Skin of body (tissue), 2 donors: ENCODE data around the gene ARHGAP20. TPM values are rescaled to one million over a fixed set of nuclear protein-coding genes. Genes with fewer than 3 reads are reported as not detected.

Experiments used
- DNase-seq: peaks from one replicate; lab custom pipeline; 2025; lab: John Stamatoyannopoulos, UW
- total RNA-seq: library from RNA; depleted of rRNA; stranded (reverse); fragments of >200 nt; gene quantifications from one replicate; pipeline ENCODE4 v1.2.3, GENCODE V29; 2014

The ARHGAP20 gene, protein sequence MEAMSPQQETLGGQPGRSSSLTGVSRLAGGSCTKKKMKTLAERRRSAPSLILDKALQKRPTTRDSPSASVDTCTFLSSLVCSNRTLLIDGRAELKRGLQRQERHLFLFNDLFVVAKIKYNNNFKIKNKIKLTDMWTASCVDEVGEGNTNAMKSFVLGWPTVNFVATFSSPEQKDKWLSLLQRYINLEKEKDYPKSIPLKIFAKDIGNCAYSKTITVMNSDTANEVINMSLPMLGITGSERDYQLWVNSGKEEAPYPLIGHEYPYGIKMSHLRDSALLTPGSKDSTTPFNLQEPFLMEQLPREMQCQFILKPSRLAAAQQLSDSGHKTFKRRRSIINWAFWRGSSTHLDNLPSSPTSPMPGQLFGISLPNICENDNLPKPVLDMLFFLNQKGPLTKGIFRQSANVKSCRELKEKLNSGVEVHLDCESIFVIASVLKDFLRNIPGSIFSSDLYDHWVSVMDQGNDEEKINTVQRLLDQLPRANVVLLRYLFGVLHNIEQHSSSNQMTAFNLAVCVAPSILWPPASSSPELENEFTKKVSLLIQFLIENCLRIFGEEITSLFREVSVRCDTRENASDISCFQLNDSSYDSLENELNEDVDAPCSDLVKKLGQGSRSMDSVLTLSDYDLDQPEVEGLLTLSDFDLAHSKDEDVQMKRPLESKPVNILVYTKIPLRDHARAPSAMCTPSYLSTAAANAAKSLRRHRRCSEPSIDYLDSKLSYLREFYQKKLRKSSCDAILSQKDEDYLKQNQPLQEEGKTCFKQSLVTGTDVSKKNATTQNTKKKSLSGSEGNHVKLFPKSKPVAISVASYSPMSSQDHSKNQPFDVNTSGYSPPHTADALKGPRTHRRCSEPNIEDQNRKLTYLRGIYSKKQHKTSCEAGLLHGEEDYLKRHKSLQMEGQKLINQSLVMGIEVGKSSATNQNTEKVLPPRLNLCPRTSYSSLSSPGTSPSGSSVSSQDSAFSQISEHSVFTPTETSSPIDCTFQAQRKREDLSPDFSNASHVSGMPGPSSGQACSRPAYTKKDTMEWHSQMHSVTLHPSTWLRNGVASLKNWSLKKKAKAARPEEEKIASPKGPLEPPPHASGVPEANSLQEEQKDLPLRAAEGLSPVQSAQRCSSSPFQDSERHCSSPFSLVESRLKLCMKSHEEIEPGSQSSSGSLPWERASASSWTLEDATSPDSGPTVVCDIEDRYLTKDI
- 7.6 TPM for total RNA-seq

DNA sequence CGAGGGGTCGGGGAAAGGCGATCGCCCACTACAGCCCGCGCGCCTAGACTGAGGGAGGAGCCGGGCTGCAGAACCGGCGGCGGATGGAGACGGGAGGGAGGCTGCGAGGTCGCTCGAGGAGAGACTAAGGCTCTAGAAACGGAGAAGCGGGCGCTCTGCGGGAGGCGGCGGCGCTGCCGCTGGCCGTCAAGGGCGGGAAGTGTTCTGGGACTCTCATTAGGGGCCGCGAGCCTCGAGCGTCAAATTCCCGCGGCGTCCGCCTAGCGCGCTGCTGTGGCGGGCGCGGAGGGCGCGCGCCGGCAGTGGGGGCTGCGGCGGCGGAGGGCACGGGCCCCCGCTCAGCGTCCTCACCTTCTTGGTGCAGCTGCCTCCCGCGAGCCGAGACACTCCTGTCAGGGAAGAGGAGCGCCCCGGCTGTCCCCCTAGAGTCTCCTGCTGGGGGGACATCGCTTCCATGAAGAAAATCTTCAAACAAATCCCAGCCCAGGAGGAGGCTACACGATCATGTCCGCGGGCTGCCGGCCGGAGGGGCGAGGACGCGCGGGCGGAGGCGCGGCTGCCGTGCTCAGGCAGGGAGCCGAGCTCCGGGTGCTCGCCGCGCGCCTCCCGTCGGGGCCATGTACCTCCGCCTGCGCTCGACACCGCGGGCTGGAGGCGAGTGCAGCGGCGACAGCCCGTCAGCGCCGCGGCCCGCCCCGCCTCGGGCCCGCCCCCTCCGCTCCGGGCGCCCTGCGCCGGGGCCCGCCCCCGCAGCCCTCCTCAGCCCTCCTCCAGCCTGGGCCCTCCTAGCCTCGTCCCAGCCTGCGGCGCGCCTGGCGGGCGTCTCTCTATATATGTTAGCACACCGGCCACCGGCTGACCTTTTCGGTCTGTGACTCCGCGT lies at the start of gene ARHGAP20:
TSS of gene ARHGAP20 (minus strand) at position 662 of the 883 bp plus-strand sequence. CDS start at position 456, 206 bp downstream.
- DNase-seq: peak; percentile 53

DNA sequence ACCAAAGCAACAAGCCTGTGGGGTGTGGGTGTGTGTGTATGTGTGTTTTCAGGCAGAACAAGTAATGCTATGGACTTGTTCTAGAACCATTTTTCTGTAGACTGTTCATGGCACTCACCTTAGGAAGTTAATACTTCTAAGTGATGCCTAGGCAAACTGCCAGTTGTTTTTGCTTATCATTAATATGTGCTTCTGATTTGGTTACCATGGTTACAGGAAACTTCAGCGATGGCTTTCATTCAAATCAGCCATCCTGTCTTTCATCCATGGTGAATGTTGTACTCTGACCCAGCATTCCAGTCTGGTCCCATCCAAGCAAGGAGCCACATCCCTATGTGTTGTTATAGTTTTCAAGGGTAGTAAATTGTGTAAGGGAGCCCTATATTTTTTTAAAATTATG lies 49.8 kb upstream of the ARHGAP20 start:
- no peak for DNase-seq

DNA sequence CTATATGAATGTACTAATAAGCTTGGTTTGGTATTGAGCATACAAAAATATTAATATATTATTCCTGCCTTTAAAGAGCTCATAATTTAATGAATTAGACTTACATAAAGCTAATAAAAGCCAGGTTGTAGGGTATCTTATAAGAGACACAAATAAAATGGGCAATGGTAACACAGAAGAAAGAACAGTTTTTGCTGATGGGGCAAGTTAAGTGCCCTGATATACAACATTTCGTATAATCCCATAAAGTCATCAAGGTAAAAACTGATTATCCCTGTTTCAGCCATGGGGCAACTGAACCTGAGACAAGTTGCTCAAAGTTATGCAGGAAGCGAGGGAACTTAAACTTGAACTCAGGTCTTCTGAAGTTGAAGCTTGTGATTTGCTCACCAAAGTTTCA lies 48.9 kb upstream of the ARHGAP20 start:
- DNase-seq: no peak

DNA sequence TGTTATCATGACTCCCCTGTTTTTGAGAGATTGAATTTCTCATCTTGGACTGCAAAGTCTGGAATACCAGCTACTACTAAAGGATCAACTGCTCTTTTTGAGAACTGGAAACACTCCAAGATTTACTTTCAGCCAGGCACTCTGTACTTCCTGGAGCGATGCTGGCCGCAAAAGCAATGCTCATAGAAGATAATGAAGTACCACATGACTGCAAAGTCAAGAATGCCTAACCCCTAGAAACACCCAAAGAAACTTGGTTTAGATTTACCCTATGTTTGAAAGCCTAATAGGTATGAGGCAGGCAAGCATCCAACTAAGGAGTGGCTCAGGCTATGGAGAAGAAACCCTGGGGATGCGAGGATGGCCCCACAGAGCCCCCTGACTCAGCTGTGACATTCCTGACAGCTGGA lies 47.7 kb upstream of the ARHGAP20 start:
- DNase-seq: no peak

DNA sequence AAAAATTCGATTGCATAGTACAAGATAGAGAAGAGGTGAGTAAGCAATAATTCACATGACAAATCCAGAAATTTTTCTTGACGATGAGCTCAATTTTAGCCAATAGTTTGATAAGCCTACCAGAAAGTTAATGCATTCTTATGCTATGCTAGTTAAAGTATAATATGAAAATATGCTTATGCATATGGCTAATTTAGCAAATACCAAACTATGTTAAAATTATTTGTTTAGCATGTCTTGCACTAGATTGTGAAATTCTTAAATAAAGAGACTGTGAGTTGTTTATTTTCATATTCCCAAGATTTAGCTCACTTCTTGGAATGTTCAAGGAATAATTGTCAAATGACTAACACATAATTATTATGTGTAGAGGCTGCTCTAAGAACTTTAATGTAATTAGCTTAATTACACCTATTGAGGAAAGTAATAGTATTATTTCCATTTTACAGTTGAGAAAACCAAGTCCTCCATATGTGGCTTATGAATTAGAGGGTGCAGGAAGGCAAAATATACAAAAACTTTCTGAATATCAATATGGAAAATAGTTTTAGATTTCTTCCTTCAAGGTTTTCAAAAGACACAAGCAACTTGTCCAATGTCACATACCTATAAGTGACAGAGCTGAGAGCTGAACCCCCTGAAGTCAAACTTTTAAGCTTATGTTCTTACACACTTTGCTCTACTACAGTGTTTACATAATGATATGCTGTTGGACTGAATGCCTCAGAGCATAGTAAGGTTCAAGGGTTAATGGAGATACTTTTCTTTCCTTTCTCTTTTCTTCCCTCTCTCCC lies 45.9 kb upstream of the ARHGAP20 start:
- no peak for DNase-seq

DNA sequence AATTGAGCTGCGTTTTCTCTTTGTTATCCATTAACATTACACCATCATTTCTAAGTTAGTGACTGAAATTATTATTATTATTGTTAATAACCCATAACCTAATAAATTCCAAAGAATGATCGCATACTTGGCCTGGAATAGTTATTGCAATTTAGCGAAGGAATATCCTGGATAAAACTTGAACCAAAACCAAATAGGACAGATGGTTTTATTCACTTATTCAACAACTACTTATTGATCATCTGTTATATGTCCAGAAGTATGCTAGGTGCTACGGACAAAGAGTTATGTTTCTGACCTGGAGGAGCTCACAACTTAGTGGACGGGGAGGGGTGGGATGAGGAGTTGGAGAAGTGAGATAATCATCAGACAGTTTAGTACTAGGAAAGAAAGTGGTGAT lies 44.8 kb upstream of the ARHGAP20 start:
- DNase-seq: peak; percentile 26

DNA sequence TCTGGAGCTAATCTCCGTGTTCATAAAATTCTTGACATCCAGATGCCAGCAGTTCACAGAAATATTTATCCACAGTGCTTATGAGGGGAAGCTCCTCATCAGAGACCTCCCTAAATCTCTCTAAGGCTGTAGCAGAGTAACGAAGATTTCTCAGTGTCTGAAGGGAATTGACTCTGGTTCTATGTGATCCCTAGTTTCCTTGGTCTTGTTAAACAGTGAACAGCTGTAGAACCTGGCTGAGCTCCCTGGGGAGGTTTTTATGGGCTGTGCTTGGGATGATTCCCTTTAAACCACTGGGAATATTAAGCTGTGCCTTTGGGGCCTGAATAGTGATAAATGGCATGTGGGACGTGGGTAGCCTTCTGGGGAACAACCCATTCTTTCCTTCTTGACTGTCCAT lies 43.7 kb upstream of the ARHGAP20 start:
- DNase-seq: no peak

DNA sequence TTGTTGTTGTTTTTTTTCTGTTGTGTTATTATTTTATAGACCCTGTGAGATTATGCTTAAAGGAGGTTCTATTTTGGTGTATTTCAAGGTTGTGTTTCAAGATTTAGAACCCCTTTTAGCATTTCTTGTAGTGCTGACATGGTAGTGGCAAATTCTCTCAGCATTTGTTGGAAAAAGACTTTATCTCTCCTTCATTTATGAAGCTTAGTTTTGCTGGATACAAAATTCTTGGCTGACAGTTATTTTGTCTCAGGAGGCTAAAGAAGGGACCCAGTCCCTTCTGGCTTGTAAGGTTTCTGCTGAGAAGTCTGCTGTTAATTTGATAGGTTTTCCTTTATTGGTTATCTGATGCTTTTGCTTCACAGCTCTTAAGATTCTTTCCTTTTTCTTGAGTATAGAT lies 40.7 kb upstream of the ARHGAP20 start:
- no peak for DNase-seq

DNA sequence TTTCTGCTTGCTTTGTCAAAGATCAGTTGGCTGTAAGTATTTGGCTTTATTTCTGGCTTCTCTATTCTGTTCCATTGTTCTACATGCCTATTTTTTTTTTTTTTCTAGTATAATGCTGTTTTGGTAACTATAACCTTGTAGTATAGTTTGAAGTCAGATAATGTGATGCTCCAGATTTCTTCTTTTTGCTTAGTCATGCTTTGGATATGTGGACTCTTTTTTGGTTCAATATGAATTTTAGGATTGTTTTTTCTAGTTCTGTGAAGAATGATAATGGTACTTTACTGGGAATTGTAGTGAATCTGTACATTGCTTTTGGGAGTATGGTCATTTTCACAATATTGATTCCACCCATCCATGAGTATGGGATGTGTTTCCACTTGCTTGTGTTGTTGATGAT lies 37.9 kb upstream of the ARHGAP20 start:
- no peak for DNase-seq

DNA sequence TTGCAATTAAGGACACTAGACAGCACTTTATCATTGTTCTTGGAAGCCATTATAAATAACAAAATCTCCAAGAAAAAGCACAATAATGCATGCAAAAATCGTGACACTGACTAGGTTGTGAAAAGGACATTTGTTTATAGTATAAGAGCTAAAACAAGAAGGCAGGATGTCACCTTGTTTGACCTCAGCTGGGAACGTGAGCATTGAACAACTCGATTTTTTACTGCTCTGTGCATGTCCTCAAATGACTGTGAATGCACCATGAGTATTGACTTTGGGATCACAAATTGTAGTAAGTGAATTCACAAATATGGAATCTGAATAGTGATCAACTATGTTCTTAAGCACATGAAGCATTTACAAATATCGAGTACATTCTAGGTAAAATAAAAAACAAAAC lies 35.3 kb upstream of the ARHGAP20 start:
- no peak for DNase-seq

DNA sequence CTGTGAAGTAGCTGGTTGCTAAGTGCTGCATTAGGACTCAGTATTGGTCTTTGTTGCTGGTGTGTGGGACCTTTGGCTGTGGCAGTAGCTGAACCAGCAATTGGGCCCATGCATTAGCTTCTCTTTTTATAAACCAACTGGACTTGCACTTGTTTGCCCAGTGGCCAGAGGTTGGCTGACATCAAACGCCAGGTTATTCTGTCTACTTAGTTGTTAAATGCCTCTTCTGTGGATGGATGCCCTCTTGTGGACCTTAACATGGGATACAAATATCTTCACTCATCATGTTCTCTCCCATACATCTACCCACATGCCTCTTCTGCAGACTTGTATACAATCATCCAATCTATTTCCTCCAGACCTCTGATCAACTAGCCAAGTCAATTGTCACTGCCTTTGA lies 26.4 kb upstream of the ARHGAP20 start:
- DNase-seq: no peak

DNA sequence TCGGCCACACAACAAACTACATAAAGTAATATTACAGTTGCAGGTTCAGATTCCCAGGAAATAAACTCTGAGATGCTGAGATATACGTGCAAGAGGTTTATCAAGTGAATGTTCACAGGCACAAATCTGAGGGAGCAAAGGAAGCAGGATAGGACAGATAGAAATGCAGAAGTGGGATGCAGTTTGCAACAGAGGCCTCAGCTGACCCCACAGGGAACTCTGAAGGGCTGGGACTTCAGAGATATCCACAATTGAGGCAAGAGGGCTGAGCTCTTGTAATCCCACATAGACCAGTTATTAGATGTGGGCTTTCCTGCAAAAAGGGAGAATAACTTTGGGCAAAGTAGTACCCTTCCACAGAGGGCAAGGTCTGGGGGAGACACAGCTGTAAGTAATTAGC lies 25.4 kb upstream of the ARHGAP20 start:
- no peak for DNase-seq

DNA sequence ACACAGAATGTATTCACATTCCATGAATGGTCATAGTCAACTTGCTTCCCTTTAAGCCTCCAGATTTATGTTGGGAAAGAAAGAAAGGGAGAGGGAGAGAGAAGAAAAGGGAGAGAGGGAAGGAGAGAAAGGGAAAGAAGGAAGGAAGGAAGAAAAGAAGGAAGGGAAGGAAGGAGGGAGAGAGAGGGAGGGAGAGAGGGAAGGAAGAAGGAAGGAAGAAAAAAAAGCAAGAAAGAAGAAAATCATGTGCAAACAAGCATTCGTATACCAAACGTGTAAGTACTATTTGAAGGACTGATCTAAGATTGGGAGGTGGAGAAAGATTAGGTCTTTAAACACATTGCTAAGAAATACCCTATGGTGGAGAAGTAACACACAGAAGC lies 23.9 kb upstream of the ARHGAP20 start:
- no peak for DNase-seq

DNA sequence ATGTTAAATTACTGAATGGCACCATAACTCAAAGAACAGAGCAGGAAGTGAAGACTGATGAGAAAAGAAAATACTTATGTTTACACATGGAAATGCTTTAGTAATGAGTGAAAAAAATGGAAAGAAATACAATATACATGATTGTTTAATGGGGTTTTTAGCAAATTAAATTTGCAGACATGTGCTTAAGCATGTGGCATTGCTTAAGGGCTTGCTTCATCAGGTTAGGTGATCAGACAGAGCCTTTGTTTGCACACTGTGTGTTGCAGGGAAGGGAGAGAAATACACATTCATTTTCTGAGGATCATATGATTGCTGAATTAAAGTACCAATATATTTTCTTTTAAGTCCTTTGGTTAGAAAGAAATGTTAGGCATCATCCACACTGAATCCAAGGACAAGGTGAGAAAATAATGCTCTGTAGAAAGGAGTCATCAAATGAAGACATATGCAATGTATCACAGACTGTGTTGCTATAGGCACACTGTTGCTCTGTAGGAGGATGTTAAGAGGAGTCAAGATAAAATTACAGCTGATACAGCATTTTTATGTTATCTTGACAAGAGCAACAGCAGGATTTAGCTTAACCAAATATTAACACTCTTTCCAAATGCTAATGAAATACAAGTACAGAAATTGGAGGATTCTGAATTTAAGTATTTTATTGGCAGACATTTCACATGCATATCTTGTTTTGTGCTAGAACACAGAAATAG lies 23.4 kb upstream of the ARHGAP20 start:
- no peak for DNase-seq

DNA sequence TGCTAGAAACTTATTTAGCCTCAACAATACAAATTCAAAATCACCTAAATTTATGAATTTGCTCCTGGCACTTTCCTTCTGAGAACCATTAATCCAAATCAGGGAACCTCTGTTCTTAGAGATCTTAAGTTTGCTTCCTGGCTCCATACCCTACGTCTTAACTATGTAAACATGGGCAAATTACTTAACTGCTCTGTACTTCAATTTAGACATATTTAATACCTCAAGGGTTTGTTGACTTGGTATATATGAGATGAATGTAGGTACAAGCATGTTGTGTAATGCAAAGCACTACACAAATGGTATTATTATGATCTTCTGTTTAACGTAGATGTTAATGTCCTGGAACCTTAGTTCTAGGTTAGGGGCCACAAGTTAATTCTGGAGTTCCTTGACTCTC lies 22.6 kb upstream of the ARHGAP20 start:
- DNase-seq: no peak

DNA sequence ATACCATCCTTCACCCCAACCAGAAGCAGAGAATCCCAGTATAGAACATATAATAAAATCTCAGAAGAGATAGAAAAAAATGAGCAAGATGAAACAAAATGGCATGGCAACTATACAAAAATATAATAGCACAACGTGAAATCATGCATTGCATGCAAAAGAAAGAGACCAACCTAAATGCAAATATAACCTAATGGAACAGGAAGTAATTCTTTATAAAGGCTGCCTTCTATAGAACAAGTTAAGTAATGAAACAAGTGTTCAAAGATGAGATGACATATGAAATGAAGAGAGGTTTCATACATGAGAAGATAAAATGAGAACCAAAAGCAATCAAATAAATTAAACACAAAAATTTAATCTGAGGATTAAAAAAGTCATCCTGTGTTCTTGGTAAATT lies 18.5 kb upstream of the ARHGAP20 start:
- no peak for DNase-seq

DNA sequence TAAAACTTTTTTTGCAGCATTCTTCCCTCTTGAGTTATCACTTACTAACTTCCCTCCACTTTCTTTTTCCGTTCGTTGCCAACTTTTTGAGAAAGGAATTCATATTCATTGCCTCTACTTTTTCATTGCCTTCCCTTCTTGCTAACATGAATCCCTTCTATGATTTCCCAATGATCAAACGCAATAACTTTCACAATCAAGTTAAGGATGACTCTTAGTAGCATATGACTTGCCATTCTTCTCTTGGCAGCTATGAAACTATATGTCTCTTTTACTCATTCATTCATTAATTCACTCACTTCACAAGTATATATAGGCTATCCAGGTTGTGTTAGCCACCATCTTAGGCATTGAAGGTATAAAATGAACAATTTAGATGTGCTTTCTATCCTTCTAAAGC lies 16.6 kb upstream of the ARHGAP20 start:
- no peak for DNase-seq

DNA sequence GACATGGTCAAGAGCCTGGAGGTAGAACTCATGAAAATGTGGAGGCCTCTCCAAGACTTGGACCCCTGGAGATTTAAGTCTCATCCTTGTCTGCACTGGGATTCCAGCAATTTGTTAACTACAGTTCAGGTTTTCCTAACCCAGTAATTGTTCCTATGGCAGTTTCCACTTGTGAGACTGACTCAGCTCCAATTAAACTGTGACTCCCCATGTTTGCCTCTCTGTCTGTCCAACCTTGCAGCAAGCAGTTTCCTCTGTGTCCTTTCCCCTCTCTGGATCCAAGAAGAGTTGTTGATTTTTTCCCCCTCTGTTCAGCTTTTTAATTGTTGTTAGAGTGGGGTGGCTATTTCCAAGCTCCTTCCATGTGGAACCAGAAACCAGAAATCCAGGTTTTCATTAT lies 16.2 kb upstream of the ARHGAP20 start:
- no peak for DNase-seq

DNA sequence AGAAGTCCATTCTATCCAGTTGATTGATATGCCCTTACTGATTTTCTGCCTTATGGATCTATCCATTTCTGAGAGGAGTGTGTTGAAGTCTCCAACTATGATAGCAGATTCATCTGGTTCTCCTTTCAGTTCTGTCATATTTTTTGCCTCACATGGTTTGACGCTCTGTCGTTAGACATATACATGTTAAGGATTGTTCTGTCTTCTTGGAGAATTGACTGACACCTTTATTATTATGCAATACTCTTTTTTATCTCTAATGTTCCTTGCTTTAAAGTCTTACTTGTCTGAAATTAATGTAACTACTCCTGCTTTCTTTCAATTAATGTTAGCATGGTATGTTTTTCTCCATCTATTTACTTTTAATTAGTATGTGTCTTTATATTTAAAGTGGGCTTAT lies 12.1 kb upstream of the ARHGAP20 start:
- no peak for DNase-seq
